GM19238 (cell line): Measurements from ENCODE around the gene GLUD1.
"Not testable (repeated sequence)": the region's sequence is repeated elsewhere in the genome, so short reads cannot be mapped to it uniquely, and the experiment has no call there.

ENCODE experiments used
- DNase-seq: peaks from one replicate; pipeline ENCODE4 v3.0.0; 2011; ENCODE audit warnings: low spot score; ENCODE audit not compliant: insufficient read length

GLUD1 gene

DNA sequence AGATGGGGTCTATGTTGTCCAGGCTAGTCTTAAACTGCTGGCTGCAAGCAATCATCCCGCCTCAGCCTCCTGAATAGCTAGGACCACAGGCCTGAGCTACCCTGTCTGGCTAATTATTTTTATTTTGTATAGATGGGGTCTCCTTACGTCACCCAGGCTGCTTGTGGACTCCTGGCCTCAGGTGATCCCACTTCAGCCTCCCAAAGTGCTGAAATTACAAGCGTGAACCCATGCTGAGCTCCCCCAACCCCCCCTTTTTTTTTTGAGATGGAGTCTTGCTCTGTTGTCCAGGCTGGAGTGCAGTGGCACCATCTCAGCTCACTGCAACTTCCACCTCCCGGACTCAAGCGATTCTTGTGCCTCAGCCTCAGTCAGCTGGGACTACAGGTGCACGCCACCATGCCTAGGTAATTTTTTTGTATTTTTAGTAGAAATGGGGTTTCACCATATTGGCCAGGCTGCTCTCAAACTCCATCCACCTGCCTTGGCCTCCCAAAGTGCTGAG, 49.2 kb downstream of the GLUD1 start:
- DNase-seq = no peak

DNA sequence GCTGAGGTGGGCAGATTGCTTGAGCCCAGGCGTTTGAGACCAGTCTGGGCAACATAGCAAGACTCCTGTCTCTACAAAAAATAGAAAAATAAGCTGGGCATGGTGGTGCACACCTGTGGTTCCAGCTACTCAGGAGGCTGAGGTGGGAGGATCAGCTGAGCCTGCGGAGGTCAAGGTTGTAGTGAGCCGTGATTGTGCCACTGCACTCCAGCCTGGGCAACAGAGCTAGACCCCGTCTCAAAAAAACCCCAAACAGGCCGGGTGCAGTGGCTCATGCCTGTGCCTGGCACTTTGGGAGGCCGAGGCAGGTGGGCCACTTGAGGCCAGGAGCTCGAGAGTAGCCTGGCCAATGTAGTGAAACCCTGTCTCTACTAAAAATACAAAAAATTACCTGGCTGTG, 51.1 kb downstream of the GLUD1 start:
- not testable (repeated sequence) for DNase-seq

DNA sequence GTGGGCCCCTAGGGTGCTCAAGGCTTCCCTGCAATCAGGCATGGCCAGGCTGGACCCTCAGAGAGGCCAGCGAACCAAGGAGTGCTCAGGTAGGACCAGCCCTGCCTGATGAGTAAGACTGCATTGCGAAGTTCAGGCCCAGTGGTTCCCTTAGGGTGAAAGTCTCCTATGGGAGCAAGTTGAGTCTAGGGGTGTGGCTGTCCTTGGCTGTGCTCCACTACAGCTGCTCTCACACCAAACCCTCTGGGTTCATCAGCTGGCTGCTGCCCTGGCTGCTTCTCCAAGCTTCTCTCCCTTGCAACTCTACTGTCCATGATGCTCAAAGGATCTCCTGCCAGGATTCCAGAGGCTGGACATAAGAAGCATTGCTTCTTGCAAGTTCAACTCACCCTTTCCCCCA, 55.9 kb downstream of the GLUD1 start:
- DNase-seq = no peak

DNA sequence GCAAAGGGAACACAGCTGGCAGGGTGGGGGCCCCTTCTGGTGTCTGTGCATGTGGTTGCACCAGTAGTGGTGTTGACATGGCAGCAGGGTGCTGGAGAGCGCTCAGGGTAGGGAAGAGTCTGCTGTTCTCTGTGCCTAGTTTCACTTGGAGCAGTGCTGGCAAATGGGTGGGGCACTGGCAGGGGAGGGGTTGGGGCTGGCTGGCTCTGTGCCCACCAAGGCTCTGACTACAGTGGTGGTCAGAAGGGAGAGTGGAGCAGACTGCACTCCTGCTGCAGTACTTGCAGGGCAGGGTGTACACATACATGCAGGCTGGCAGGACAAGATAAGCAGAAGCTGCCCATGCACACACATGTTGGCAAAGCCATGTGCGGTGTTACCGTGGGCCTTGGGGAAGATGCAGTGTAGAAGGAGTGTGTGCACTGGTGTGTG, 56.3 kb downstream of the GLUD1 start:
- DNase-seq = no peak

DNA sequence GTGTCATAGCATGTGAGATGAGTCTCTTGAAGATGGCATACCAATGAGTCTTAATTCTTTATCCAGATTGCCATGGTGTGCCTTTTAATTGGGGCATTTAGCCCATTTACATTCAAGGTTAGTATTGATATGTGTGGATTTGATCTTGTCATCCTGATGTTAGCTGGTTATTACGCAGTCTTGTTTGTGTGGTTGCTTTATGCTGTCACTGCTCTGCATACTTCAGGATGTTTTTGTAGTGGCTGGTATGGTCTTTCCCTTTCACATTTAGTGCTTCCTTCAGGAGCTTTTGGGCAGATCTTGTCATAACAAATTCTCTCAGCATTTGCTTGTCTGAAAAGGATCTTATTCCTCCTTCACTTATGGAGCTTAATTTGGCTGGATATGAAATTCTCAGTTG, 58.0 kb downstream of the GLUD1 start:
- DNase-seq = no peak

DNA sequence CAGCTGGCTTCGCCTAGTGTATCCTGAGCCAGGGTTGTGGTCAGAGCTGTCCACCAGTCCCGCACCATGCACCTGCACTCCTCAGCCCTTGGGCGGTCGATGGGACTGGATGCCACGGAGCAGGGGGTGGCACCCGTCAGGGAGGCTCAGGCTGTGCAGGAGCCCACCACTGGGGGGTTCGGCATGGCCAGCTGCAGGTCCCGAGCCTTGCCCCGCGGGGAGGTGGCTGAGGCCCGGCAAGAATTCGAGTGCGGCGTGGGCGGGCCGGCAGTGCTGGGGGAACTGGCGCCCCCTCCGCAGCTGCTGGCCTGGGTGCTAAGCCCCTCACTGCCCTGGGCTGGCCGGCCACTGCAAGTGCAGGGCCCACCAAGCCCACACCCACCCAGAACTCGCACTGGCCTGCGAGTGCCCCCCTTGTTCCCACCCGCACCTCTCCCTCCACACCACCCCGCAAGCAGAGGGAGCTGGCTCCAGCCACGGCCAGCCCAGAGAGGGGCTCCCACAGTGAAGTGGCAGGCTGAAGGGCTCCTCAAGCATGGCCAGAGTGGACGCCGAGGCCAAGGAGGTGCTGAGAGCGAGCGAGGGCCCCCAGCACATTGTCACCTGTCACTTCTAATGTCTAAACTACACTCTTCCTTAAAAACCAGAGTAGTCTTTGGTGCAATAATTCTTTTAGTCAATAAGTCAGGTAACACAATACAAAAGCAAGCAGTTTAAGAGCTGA, 63.6 kb downstream of the GLUD1 start:
- no peak for DNase-seq

DNA sequence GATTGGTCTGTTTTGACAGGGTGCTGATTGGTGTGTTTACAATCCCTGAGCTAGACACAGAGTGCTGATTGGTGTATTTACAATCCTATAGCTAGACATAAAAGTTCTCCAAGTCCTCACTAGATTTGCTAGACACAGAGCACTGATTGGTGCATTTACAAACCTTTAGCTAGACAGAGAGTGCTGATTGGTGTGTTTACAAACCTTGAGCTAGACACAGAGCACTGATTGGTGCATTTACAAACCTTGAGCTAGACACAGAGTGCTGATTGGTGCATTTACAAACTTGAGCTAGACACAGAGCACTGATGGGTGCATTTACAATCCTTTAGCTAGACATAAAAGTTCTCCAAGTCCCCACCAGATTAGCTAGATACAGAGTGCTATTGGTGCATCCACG, 64.2 kb downstream of the GLUD1 start:
- not testable (repeated sequence) for DNase-seq

DNA sequence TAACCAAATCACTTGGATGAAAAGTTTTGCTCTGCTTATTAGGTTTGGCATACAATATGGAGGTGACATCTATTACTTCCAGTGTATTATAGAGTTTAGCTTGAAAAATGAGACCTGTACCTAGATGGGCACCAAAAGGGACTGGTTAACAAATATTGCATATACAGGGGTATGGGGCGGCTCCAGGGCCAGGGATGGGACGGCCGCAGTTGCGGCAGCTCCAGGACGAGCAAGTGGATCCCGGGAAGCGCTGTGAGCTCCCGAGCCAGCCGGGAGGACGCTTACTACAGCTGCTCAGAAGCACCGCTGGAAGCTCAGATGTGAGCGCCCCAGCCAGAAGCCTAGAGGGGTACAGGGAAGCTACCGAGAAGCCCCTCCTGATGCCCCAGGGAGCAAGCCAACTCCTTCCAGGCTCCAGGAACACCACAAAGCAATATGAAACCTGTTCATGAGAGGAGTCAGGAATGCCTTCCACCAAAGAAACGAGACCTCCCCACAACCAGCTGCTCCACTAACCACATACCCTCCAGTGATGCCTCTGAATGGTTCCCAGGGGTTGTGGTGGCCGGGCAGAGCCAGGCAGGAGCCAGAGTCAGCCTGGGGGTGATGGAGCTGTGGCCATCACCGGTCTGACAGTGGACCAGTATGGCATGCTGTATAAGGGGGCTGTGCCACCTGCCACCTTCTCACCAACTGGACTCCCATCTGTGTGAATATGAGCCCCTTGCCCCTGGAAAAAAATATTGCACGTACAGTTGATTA, 67.7 kb downstream of the GLUD1 start:
- not testable (repeated sequence) for DNase-seq

DNA sequence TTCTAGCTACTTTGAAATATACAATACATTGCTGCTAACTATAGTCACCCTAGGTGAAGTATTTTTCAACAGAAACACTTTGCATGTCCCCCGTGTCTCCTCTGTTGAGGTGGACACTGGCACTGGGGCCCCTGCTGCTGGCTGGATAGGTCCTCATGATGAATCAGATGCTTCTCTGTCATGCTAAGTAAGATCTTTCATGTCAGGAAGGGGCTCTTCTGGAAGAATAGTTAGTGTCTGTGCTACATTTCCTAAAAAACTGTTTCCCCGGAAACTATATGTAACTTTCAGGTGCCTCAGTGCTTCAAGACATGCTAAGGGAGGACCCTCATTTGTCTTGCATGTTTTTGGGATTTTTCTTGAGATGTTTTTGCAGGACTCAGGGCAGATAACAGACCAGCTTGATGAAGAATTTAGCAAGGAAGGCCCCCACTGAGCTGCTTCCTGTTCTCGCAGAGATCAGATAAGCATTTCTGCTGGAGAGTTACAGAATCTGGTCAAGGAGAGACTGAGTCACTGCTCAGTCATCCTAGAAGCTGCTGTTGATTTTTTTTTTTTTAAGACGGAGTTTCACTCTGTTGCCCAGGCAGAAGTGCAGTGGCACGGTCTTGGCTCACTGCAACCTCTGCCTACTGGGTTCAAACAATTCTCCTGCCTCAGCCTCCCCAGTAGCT, 69.2 kb downstream of the GLUD1 start:
- DNase-seq = not testable (repeated sequence)

DNA sequence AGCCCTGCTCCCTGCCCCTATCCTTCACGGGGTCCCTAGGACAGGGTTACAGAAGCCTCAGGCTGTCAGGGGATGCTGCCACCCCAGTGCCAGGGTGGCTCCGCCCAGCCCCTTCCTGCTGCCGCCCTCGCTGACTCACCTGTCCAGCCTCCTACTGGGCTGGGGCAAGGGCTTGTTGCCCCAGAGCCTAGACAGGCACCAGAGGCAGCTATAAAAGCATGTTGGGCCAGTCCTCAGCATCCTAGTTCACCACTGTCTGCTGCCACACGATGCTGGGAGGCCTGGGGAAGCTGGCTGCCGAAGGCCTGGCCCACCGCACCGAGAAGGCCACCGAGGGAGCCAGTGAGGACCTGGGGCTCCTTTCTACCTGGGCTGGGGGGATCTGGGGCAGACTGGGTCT, 74.6 kb downstream of the GLUD1 start, which contains the start of gene FAM25A:
Gene FAM25A, plus strand, starts transcription at position 239 of the 400 bp plus-strand sequence. Its CDS starts 31 bp downstream, at position 270.
- not testable (repeated sequence) for DNase-seq

DNA sequence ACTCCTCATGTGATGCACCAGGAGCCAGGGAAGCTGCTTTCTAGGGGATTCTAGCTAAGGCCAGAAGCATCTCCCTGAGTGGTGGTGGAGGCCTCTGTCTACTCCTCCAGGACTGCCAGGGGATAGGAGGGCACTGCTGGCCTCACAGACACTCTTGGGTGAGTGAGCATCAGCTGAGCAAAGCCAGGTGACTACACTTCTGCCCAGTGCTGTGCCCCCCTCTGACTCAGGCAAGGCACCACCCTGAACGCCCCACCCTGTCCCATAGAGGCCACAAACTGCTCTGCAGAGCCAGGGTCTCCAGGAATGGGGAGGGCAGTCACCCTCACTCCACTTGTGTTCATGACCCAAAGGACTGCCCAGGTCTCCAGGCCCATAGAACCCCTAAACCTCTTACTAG, 75.1 kb downstream of the GLUD1 start:
- not testable (repeated sequence) for DNase-seq

DNA sequence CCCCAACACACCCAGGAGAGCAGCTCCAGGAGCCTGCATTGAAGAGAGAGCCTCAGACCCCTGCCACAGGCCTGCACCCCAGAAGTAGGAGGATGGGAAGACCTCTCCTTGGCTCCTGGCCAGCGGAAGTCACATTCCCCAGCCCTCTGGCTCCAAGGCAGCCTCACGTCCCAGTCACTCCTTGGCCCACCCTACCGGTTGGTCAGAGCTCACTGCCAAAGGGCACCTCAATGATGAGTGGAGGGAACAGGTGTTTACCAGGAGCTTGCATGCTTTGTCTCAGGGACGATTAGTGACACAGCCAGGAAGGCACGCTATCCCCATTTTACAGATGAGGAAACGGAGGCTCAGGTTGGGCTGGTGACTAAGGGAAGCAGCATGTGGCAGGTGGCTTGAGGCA, 75.6 kb downstream of the GLUD1 start:
- DNase-seq = not testable (repeated sequence)

DNA sequence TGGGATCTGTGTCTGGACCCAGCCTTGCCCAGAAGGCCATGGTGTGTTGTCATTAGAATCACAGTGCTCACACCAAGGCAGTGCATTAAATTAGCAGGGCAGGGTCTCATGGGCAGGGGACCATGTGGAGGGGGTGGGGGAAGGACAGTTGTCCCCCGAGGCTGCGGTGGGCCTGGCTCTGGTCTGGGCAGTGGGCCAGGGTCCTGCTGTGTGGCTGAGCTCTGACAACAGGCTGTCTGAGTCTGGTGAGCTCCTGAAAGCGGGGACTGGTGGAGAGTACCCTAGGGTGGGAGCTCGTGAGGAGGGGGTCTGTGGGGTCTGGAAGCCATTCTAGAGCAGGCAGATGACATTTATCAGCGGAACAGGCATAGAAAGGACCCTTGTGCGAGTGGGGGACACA, 76.5 kb downstream of the GLUD1 start:
- not testable (repeated sequence) for DNase-seq

DNA sequence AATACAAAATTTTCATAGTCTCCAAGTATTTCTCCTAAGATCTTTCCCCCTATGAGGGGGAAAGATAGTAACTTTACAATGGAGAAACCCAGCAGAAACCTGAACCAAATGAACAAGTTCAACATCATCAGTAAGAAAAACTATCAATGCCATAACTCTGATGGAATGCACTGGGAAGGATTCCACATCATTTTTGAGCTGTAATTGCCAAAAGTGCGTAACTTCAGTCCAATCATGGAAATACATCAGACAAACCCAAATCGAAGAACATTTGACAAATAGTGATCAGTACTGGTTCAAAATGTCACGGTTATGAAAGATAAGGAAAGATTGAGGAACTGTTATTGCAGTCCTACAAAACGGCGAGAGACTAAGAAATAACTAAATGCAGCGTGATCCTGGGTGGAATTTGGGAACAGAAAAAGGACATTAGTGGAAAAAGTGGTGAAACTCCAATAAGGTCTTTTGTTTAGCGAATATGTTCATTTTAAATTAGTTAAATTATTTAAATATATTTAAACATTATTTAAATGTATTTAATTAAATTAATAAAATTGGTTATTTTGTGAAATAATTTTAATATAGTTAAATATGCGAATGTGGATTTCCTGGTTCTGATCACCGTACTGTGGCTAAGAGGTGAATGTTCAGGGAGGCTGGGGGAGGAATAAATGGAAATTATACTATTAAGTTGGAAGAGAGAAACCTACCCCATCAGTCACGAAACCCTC, 79.5 kb downstream of the GLUD1 start:
- not testable (repeated sequence) for DNase-seq

DNA sequence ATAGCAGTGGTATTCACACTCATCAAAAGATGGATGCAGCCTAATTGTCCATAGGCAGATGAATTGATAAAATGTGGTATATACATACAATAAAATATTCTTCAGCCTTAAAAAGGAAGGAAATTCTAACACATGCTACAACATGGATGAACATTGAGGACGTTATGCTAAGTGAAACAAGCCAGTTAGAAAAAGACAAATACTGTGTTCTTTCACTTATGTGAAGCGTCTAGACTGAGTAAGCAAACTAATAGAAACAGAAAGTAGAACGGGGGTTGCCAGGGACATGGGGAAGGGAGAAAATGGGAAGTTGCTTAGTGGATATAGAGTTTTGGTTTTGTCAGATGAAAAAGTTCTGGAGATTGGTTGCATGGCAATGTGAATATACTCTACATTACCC, 81.1 kb downstream of the GLUD1 start:
- DNase-seq = not testable (repeated sequence)

DNA sequence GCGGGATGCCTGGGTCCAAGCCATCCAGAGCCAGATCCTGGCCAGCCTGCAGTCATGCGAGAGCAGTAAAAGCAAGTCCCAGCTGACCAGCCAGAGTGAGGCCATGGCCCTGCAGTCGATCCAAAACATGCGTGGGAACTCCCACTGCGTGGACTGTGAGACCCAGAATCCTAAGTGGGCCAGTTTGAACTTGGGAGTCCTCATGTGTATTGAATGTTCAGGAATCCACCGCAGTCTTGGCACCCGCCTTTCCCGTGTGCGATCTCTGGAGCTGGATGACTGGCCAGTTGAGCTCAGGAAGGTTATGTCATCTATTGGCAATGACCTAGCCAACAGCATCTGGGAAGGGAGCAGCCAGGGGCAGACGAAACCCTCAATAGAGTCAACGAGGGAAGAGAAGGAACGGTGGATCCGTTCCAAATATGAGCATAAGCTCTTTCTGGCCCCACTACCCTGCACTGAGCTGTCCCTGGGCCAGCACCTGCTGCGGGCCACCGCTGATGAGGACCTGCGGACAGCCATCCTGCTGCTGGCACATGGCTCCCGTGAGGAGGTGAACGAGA, 85.4 kb downstream of the GLUD1 start:
- not testable (repeated sequence) for DNase-seq

DNA sequence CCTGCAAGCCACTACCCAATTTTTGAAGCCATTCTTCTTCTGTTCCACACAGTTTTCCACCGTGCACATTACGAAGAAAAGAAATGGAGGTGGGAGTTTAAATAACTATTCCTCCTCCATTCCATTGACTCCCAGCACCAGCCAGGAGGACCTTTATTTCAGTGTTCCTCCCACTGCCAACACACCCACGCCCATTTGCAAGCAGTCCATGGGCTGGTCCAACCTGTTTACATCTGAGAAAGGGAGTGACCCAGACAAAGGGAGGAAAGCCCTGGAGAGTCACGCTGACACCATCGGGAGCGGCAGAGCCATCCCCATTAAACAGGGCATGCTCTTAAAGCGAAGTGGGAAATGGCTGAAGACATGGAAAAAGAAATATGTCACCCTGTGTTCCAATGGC, 86.3 kb downstream of the GLUD1 start:
- DNase-seq = not testable (repeated sequence)

DNA sequence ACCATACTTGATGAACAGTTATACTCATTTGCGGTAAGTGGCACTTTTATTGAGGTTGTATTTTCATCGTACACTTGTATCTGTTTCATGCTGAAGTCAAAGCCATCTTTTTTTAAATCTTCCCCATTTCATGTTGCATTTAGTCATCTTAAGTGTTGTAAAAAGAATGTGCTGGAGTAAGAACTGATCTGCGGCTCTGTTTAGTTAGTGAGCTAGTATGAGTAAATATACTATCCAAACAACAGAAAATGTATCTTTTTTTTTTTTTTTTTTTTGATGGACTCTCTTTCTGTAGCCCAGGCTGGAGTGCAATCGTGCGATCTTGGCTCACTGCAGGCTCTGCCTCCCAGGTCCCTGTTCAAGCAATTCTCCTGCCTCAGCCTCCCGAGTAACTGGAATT, 87.0 kb downstream of the GLUD1 start:
- DNase-seq = not testable (repeated sequence)

DNA sequence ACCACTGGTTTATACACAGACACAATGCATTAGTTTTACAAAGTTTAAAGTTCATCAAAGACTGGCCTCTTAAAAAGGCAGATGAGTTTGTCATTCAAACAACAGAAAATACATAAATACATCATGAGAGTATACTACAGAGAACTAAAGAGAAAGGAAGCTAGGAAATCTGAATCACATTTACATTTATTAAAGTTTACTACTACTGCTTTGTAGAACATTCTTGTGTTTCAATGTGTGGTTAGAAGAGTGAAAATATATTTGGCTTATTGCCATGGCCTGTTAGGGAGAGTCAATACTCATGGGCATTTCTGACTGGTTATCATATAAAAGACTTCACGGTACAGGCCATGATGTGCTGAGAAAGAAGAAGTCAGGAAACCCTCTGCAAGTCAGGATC, 87.5 kb downstream of the GLUD1 start:
- DNase-seq = not testable (repeated sequence)

DNA sequence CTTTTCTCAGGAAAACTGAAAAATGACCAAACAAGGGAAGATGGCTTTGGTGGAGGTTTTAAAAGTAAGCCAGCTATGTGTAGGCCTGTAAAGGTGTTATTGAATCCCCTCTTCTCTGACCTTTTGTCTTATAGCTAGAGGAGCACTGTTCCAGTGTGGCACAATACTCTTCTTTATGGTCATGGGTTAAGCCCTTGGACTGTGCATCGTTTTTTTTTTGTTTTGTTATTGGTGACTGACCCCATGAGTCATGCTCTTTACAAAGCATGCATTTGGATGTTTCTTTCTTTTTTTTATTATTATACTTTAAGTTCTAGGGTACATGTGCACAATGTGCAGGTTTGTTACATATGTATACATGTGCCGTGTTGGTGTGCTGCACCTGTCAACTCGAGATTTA, 94.2 kb downstream of the GLUD1 start:
- DNase-seq = no peak
